MG63 (cell line): ENCODE measurements around the gene OR1F1. TPM values are rescaled to one million over a fixed set of nuclear protein-coding genes. Genes with fewer than 3 reads are reported as not detected.

Experiments
- DNase-seq: peaks from one replicate; pipeline ENCODE4 v3.0.0-alpha.2; 2020
- H3K27me3 ChIP-seq: fragments of 250-450 bp; sonication (Bioruptor Pico); 2 replicates; pipeline ENCODE4 v1.5.1; 2020; ENCODE audit warnings: mild to moderate bottlenecking, moderate library complexity
- H3K36me3 ChIP-seq: fragments of 250-450 bp; sonication (Bioruptor Pico); 2 replicates; pipeline ENCODE4 v1.5.1; 2020; ENCODE audit warnings: mild to moderate bottlenecking, moderate library complexity
- H3K4me3 ChIP-seq: fragments of 250-450 bp; sonication (Bioruptor Pico); 2 replicates; pipeline ENCODE4 v1.5.1; 2020; ENCODE audit warnings: mild to moderate bottlenecking, moderate library complexity
- H3K9me3 ChIP-seq: fragments of 250-450 bp; sonication (Bioruptor Pico); 2 replicates; pipeline ENCODE4 v1.5.1; 2020; ENCODE audit warnings: mild to moderate bottlenecking, moderate library complexity
- total RNA-seq: library from RNA; depleted of rRNA; stranded (reverse); fragments of >200 nt; shearing (Covaris generic); gene quantifications from 2 replicates; pipeline ENCODE4 v1.2.3, GENCODE V29; 2014; ENCODE audit warnings: low replicate concordance

OR1F1 gene
- total RNA-seq, 1 experiment from 2014 or later, result not detected

- Histone ChIP-seq H3K27me3 (no peaks in the 10 kb centered on the region), H3K4me3 (no peak overlapping the region), H3K9me3 (peaks cover 22% of the 10 kb centered on the region)
Observed at GRCh38 chr16:3207086-3207953, 19.3 kb downstream of the OR1F1 start.

GRCh38 chr16:3212006-3212405 lies 24.0 kb downstream of the OR1F1 start:
- DNase-seq, result no peak
- Histone ChIP-seq H3K4me3 (no peak overlapping the region), H3K36me3 (no peaks in the 10 kb centered on the region), H3K9me3 (peaks cover 8% of the 10 kb centered on the region), H3K27me3 (peaks cover 7% of the 10 kb centered on the region)

More at GRCh38 chr16:3207086-3207953, 19.3 kb downstream of the OR1F1 start:
- no peaks in the 10 kb centered on the region for H3K36me3 ChIP-seq
- no peak for DNase-seq

- Histone ChIP-seq H3K9me3 (peaks cover 8% of the 10 kb centered on the region), H3K27me3 (peaks cover 9% of the 10 kb centered on the region), H3K4me3 (no peak overlapping the region), H3K36me3 (no peaks in the 10 kb centered on the region)
- no peak for DNase-seq
Observed at GRCh38 chr16:3212567-3212966, 24.6 kb downstream of the OR1F1 start.

- no peak overlapping the region for H3K4me3 ChIP-seq
Observed at GRCh38 chr16:3214904-3215600, 27.0 kb downstream of the OR1F1 start.

GRCh38 chr16:3215601-3216262 lies 27.7 kb downstream of the OR1F1 start:
- DNase-seq, result no peak
- Histone ChIP-seq H3K9me3 (peaks cover 5% of the 10 kb centered on the region; the same call in 1 of the 2 replicates), H3K27me3 (peaks cover 10% of the 10 kb centered on the region), H3K4me3 (no peak overlapping the region), H3K36me3 (no peaks in the 10 kb centered on the region)

More at GRCh38 chr16:3214904-3215600, 27.0 kb downstream of the OR1F1 start:
- Histone ChIP-seq H3K27me3 (peaks cover 10% of the 10 kb centered on the region), H3K9me3 (peaks cover 5% of the 10 kb centered on the region; the same call in 1 of the 2 replicates), H3K36me3 (no peaks in the 10 kb centered on the region)
- no peak for DNase-seq

GRCh38 chr16:3216263-3216640 lies 28.2 kb downstream of the OR1F1 start:
- Histone ChIP-seq H3K36me3 (no peaks in the 10 kb centered on the region), H3K9me3 (peaks cover 5% of the 10 kb centered on the region; the same call in 1 of the 2 replicates), H3K4me3 (no peak overlapping the region), H3K27me3 (peaks cover 10% of the 10 kb centered on the region)
- DNase-seq, result no peak

- Histone ChIP-seq H3K36me3 (peaks cover 30% of the 10 kb centered on the region), H3K27me3 (peaks cover 10% of the 10 kb centered on the region), H3K9me3 (peaks cover 39% of the 10 kb centered on the region), H3K4me3 (no peak overlapping the region)
- DNase-seq, result no peak
Observed at GRCh38 chr16:3220839-3221238, 32.8 kb downstream of the OR1F1 start.

GRCh38 chr16:3223913-3224515 lies 36.0 kb downstream of the OR1F1 start:
- no peak for DNase-seq

GRCh38 chr16:3234543-3234856 lies 46.5 kb downstream of the OR1F1 start:
- Histone ChIP-seq H3K9me3 (peaks cover 31% of the 10 kb centered on the region), H3K36me3 (peaks cover 42% of the 10 kb centered on the region), H3K4me3 (peak overlapping the region; percentile 89), H3K27me3 (no peaks in the 10 kb centered on the region; the same call in 1 of the 2 replicates)
- DNase-seq, result no peak

More at GRCh38 chr16:3223913-3224515, 36.0 kb downstream of the OR1F1 start:
- Histone ChIP-seq H3K9me3 (peaks cover 55% of the 10 kb centered on the region), H3K27me3 (no peaks in the 10 kb centered on the region), H3K36me3 (peaks cover 59% of the 10 kb centered on the region), H3K4me3 (no peak overlapping the region)

GRCh38 chr16:3234857-3235561 lies 47.0 kb downstream of the OR1F1 start, which contains the start of gene ZNF200:
TSS of gene ZNF200 (minus strand) at chr16:3235158. CDS start at chr16:3233755, 1,403 bp downstream.
- peaks cover 37% of the 10 kb centered on the region for H3K36me3 ChIP-seq
- H3K4me3 ChIP-seq, result peak within 1 kb of the TSS; percentile 89
- DNase-seq, result peak; percentile 98
- H3K27me3 ChIP-seq, result no peaks in the 10 kb centered on the region; the same call in 1 of the 2 replicates
- peaks cover 28% of the 10 kb centered on the region for H3K9me3 ChIP-seq

- DNase-seq, result no peak
- peaks cover 27% of the 10 kb centered on the region for H3K36me3 ChIP-seq
- no peaks in the 10 kb centered on the region; the same call in 1 of the 2 replicates for H3K27me3 ChIP-seq
- peaks cover 18% of the 10 kb centered on the region for H3K9me3 ChIP-seq
- no peak overlapping the region for H3K4me3 ChIP-seq
Observed at GRCh38 chr16:3235856-3236669, 48.1 kb downstream of the OR1F1 start.

GRCh38 chr16:3241761-3242160 lies 53.8 kb downstream of the OR1F1 start:
- Histone ChIP-seq H3K4me3 (no peak overlapping the region), H3K36me3 (no peaks in the 10 kb centered on the region), H3K9me3 (no peaks in the 10 kb centered on the region; the same call in 1 of the 2 replicates), H3K27me3 (no peaks in the 10 kb centered on the region; the same call in 1 of the 2 replicates)
- no peak for DNase-seq

- DNase-seq, result no peak
- Histone ChIP-seq H3K9me3 (no peaks in the 10 kb centered on the region; the same call in 1 of the 2 replicates), H3K4me3 (no peak overlapping the region), H3K27me3 (no peaks in the 10 kb centered on the region; the same call in 1 of the 2 replicates), H3K36me3 (no peaks in the 10 kb centered on the region)
Observed at GRCh38 chr16:3242709-3243108, 54.7 kb downstream of the OR1F1 start.

GRCh38 chr16:3243882-3244281 lies 55.9 kb downstream of the OR1F1 start:
- no peak for DNase-seq
- no peak overlapping the region for H3K4me3 ChIP-seq
- no peaks in the 10 kb centered on the region for H3K9me3 ChIP-seq
- H3K36me3 ChIP-seq, result no peaks in the 10 kb centered on the region
- H3K27me3 ChIP-seq, result no peaks in the 10 kb centered on the region; the same call in 1 of the 2 replicates

- H3K4me3 ChIP-seq, result no peak overlapping the region
- no peaks in the 10 kb centered on the region; the same call in 1 of the 2 replicates for H3K27me3 ChIP-seq
- H3K9me3 ChIP-seq, result no peaks in the 10 kb centered on the region
- DNase-seq, result no peak
- no peaks in the 10 kb centered on the region for H3K36me3 ChIP-seq
Observed at GRCh38 chr16:3246002-3246401, 58.0 kb downstream of the OR1F1 start.
